Measurements from ENCODE around the gene PYGB. TPM values are rescaled to one million over a fixed set of nuclear protein-coding genes. Genes with fewer than 3 reads are reported as not detected.
A peak's percentile ranks its signal among the peaks of the same experiment; 100 is the strongest.

PYGB gene
- total and polyA plus RNA-seq, 2 experiments from 2014 or later: 45.3 to 61.1 TPM

GRCh38 chr20:25338112-25339023 lies 90.5 kb downstream of the PYGB start:
- H4K20me1 ChIP-seq (ENCODE audit: insufficient read depth, poor library complexity, severe bottlenecking): no peaks in the 10 kb centered on the region
- H3K27ac ChIP-seq: peak overlapping the region; percentile 86
- H3K27me3 ChIP-seq: no peaks in the 10 kb centered on the region
- H3K9me2 ChIP-seq (replicated peaks; ENCODE audit: insufficient read depth): no peaks in the 10 kb centered on the region
- WGBS (ENCODE audit: low lambda C conversion rate, missing lambda C conversion rate): 90% methylated on average over 11 of the region's 11 CpGs
- H3K4me2 ChIP-seq: peak overlapping the region; percentile 76
- no peak for DNase-seq (ENCODE audit: low spot score)
- no peak overlapping the region for H2AFZ ChIP-seq
- TF ChIP-seq EZH2 (IDR thresholded peaks at IDR 0.05; ENCODE audit: borderline replicate concordance) (no peak), EZH2phosphoT487 (IDR thresholded peaks at IDR 0.05; ENCODE audit: low read depth, severe bottlenecking, unreplicated experiment) (no peak)
- TF ChIP-seq, protein P1, sequence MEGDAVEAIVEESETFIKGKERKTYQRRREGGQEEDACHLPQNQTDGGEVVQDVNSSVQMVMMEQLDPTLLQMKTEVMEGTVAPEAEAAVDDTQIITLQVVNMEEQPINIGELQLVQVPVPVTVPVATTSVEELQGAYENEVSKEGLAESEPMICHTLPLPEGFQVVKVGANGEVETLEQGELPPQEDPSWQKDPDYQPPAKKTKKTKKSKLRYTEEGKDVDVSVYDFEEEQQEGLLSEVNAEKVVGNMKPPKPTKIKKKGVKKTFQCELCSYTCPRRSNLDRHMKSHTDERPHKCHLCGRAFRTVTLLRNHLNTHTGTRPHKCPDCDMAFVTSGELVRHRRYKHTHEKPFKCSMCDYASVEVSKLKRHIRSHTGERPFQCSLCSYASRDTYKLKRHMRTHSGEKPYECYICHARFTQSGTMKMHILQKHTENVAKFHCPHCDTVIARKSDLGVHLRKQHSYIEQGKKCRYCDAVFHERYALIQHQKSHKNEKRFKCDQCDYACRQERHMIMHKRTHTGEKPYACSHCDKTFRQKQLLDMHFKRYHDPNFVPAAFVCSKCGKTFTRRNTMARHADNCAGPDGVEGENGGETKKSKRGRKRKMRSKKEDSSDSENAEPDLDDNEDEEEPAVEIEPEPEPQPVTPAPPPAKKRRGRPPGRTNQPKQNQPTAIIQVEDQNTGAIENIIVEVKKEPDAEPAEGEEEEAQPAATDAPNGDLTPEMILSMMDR (IDR thresholded peaks at IDR 0.05; ENCODE audit: poor library complexity): no peak
- peaks cover 35% of the 10 kb centered on the region for H3K4me1 ChIP-seq (ENCODE audit: insufficient read depth)
- H3K4me3 ChIP-seq: no peak overlapping the region
- peaks cover 3% of the 10 kb centered on the region for H3K36me3 ChIP-seq (replicated peaks; ENCODE audit: insufficient read depth, low read depth)
- peaks cover 70% of the 10 kb centered on the region for H3K79me2 ChIP-seq
- no peaks in the 10 kb centered on the region for H3K9me3 ChIP-seq (ENCODE audit: low read depth)

- no peaks in the 10 kb centered on the region for H3K27me3 ChIP-seq
- peak overlapping the region; percentile 76 for H3K4me2 ChIP-seq
- 64% methylated on average over 12 of the region's 12 CpGs for WGBS (ENCODE audit: low lambda C conversion rate, missing lambda C conversion rate)
- no peaks in the 10 kb centered on the region for H3K9me2 ChIP-seq (replicated peaks; ENCODE audit: insufficient read depth)
- TF ChIP-seq EZH2 (IDR thresholded peaks at IDR 0.05; ENCODE audit: borderline replicate concordance): no peak
- TF ChIP-seq, protein P1 (IDR thresholded peaks at IDR 0.05; ENCODE audit: poor library complexity): no peak
- no peak for TF ChIP-seq EZH2phosphoT487 (IDR thresholded peaks at IDR 0.05; ENCODE audit: low read depth, severe bottlenecking, unreplicated experiment)
- peak; percentile 65 for DNase-seq (ENCODE audit: low spot score)
- peaks cover 83% of the 10 kb centered on the region for H3K79me2 ChIP-seq
- no peaks in the 10 kb centered on the region for H4K20me1 ChIP-seq (ENCODE audit: insufficient read depth, poor library complexity, severe bottlenecking)
- peak overlapping the region; percentile 86 for H3K27ac ChIP-seq
- peaks cover 39% of the 10 kb centered on the region for H3K4me1 ChIP-seq (ENCODE audit: insufficient read depth)
- no peak overlapping the region for H2AFZ ChIP-seq
- H3K4me3 ChIP-seq: no peak overlapping the region
- no peaks in the 10 kb centered on the region for H3K9me3 ChIP-seq (ENCODE audit: low read depth)
- H3K36me3 ChIP-seq (replicated peaks; ENCODE audit: insufficient read depth, low read depth): peaks cover 3% of the 10 kb centered on the region
Observed at GRCh38 chr20:25339608-25340007, 91.7 kb downstream of the PYGB start.

GRCh38 chr20:25340380-25340779 lies 92.5 kb downstream of the PYGB start:
- no peaks in the 10 kb centered on the region for H3K9me3 ChIP-seq (ENCODE audit: low read depth)
- H3K4me3 ChIP-seq: no peak overlapping the region
- no peak overlapping the region for H2AFZ ChIP-seq
- peak overlapping the region; percentile 86 for H3K27ac ChIP-seq
- H3K79me2 ChIP-seq: peaks cover 91% of the 10 kb centered on the region
- H3K36me3 ChIP-seq (replicated peaks; ENCODE audit: insufficient read depth, low read depth): peaks cover 3% of the 10 kb centered on the region
- TF ChIP-seq EZH2 (IDR thresholded peaks at IDR 0.05; ENCODE audit: borderline replicate concordance): no peak
- TF ChIP-seq, protein P1 (IDR thresholded peaks at IDR 0.05; ENCODE audit: poor library complexity): no peak
- no peak for TF ChIP-seq EZH2phosphoT487 (IDR thresholded peaks at IDR 0.05; ENCODE audit: low read depth, severe bottlenecking, unreplicated experiment)
- no peaks in the 10 kb centered on the region for H3K9me2 ChIP-seq (replicated peaks; ENCODE audit: insufficient read depth)
- no peak for DNase-seq (ENCODE audit: low spot score)
- no peaks in the 10 kb centered on the region for H3K27me3 ChIP-seq
- peaks cover 39% of the 10 kb centered on the region for H3K4me1 ChIP-seq (ENCODE audit: insufficient read depth)
- H4K20me1 ChIP-seq (ENCODE audit: insufficient read depth, poor library complexity, severe bottlenecking): no peaks in the 10 kb centered on the region
- WGBS (ENCODE audit: low lambda C conversion rate, missing lambda C conversion rate): 48% methylated on average over 1 of the region's 1 CpG
- H3K4me2 ChIP-seq: no peak overlapping the region

Data from hepatocyte (in vitro differentiated cells).